HFFc6 (cell line): ENCODE measurements around the gene FSIP1. TPM values are rescaled to one million over a fixed set of nuclear protein-coding genes. Genes with fewer than 3 reads are reported as not detected.

Source experiments
- DNase-seq: peaks from one replicate; pipeline ENCODE4 v3.0.0-alpha.2; 2018
- H3K27ac Mint-ChIP-seq: 2 replicates; pipeline ENCODE4 v1.8.0; 2020; ENCODE audit warnings: mild to moderate bottlenecking, mixed read lengths
- H3K27me3 Mint-ChIP-seq: 2 replicates; pipeline ENCODE4 v1.8.0; 2021; ENCODE audit warnings: mild to moderate bottlenecking, moderate library complexity, mixed read lengths; ENCODE audit not compliant: insufficient read depth
- H3K36me3 Mint-ChIP-seq: 2 replicates; pipeline ENCODE4 v1.8.0; 2021; ENCODE audit warnings: low read depth, mixed read lengths
- H3K4me1 Mint-ChIP-seq: 2 replicates; pipeline ENCODE4 v1.8.0; 2020; ENCODE audit warnings: low read depth, mixed read lengths
- H3K4me3 Mint-ChIP-seq: 2 replicates; pipeline ENCODE4 v1.8.0; 2020; ENCODE audit warnings: mild to moderate bottlenecking, moderate library complexity, mixed read lengths
- H3K9me3 Mint-ChIP-seq: 2 replicates; pipeline ENCODE4 v1.8.0; 2020; ENCODE audit warnings: mild to moderate bottlenecking, mixed read lengths
- CTCF ChIP-seq: fragments of 200-600 bp; sonication (generic); IDR thresholded peaks from 2 replicates; pipeline ENCODE4 v1.5.0; 2021; ENCODE audit warnings: antibody characterized with exemption, mild to moderate bottlenecking
- total RNA-seq, 6 experiments: library from RNA; stranded (reverse); fragmentation: NEBNext Ultra II Directional; extraction: Animal tissue kit (Norgen Biotek cat#: 25700); gene quantifications; 2 replicates in 1 of 6; 3 replicates in 5 of 6; pipeline ENCODE4 v1.2.3, GENCODE V29; 2021

Gene FSIP1
- total RNA-seq, 6 experiments from 2014 or later, result 1.2 to 2.0 (median 1.3) TPM

GRCh38 chr15:39649757-39650156 lies 132.9 kb downstream of the FSIP1 start:
- peaks cover 13% of the 10 kb centered on the region for H3K4me1 Mint-ChIP-seq

GRCh38 chr15:39646425-39646824 lies 136.2 kb downstream of the FSIP1 start:
- H3K36me3 Mint-ChIP-seq, result no peaks in the 10 kb centered on the region
- H3K4me3 Mint-ChIP-seq, result no peak overlapping the region
- no peak for DNase-seq
- no peak for TF ChIP-seq CTCF
- no peak overlapping the region for H3K27ac Mint-ChIP-seq
- no peaks in the 10 kb centered on the region for H3K9me3 Mint-ChIP-seq
- H3K4me1 Mint-ChIP-seq, result peaks cover 38% of the 10 kb centered on the region
- H3K27me3 Mint-ChIP-seq, result no peaks in the 10 kb centered on the region

More at GRCh38 chr15:39649757-39650156, 132.9 kb downstream of the FSIP1 start:
- DNase-seq, result no peak
- Mint-ChIP-seq H3K36me3 (no peaks in the 10 kb centered on the region), H3K9me3 (no peaks in the 10 kb centered on the region), H3K4me3 (no peak overlapping the region), H3K27me3 (no peaks in the 10 kb centered on the region), H3K27ac (no peak overlapping the region)
- no peak for TF ChIP-seq CTCF

- Mint-ChIP-seq H3K4me1 (peaks cover 43% of the 10 kb centered on the region), H3K4me3 (no peak overlapping the region), H3K27ac (no peak overlapping the region), H3K36me3 (no peaks in the 10 kb centered on the region), H3K27me3 (no peaks in the 10 kb centered on the region), H3K9me3 (no peaks in the 10 kb centered on the region)
- TF ChIP-seq CTCF, result no peak
- no peak for DNase-seq
Measured at GRCh38 chr15:39645976-39646257, 136.7 kb downstream of the FSIP1 start.

GRCh38 chr15:39645138-39645975 lies 137.3 kb downstream of the FSIP1 start:
- no peaks in the 10 kb centered on the region for H3K36me3 Mint-ChIP-seq
- no peak for DNase-seq
- H3K27ac Mint-ChIP-seq, result no peak overlapping the region
- TF ChIP-seq CTCF, result no peak
- no peaks in the 10 kb centered on the region; the same call in 1 of the 2 replicates for H3K27me3 Mint-ChIP-seq
- H3K4me3 Mint-ChIP-seq, result no peak overlapping the region
- no peaks in the 10 kb centered on the region for H3K9me3 Mint-ChIP-seq
- H3K4me1 Mint-ChIP-seq, result peaks cover 49% of the 10 kb centered on the region

- no peak for TF ChIP-seq CTCF
- no peaks in the 10 kb centered on the region for H3K36me3 Mint-ChIP-seq
- H3K4me3 Mint-ChIP-seq, result no peak overlapping the region
- no peak overlapping the region; the same call in 1 of the 2 replicates for H3K27ac Mint-ChIP-seq
- no peaks in the 10 kb centered on the region for H3K9me3 Mint-ChIP-seq
- H3K27me3 Mint-ChIP-seq, result no peaks in the 10 kb centered on the region; the same call in 1 of the 2 replicates
- DNase-seq, result no peak
- H3K4me1 Mint-ChIP-seq, result peaks cover 59% of the 10 kb centered on the region
Measured at GRCh38 chr15:39644136-39644535, 138.5 kb downstream of the FSIP1 start.
